GM12891 (cell line): ENCODE measurements around the gene ADK.
"Not testable (repeated sequence)": the region's sequence is repeated elsewhere in the genome, so short reads cannot be mapped to it uniquely, and the experiment has no call there.

Source experiments
- POLR2A ChIP-seq: IDR thresholded peaks from 2 replicates; pipeline ENCODE4 v1.6.1; 2011; ENCODE audit warnings: low read depth, low read length, control low read depth
- POLR2AphosphoS5 ChIP-seq: IDR thresholded peaks from 2 replicates; pipeline ENCODE4 v1.6.1; 2011; ENCODE audit warnings: low read depth, low read length, control low read depth

- TF ChIP-seq POLR2AphosphoS5, POLR2A: not testable (repeated sequence)
Observed at GRCh38 chr10:74300074-74300621, 149.1 kb downstream of the ADK start.
